GM19025 (cell line): ENCODE data around the gene IFITM5.

Experiments used
- ATAC-seq: cut with Tn5 transposase; IDR thresholded peaks from one replicate; pipeline ENCODE4 v1.9.1; 2021; ENCODE audit warnings: mild to moderate bottlenecking, low read depth, moderate library complexity; ENCODE audit not compliant: unreplicated experiment

Gene IFITM5

GRCh38 chr11:297586-298405, 1.5 kb downstream of the IFITM5 start:
- no peak for ATAC-seq

- no peak for ATAC-seq
These were observed 2.2 kb downstream of the IFITM5 start for GRCh38 chr11:297051-297585.

- ATAC-seq: no peak
These were observed 2.9 kb downstream of the IFITM5 start for GRCh38 chr11:296171-297050.

- no peak for ATAC-seq
These were observed 3.8 kb downstream of the IFITM5 start for GRCh38 chr11:295351-296170.

GRCh38 chr11:294780-295179, 4.5 kb downstream of the IFITM5 start:
- no peak for ATAC-seq

GRCh38 chr11:293852-294661, 5.3 kb downstream of the IFITM5 start:
- ATAC-seq: no peak

- no peak for ATAC-seq
These were observed 6.0 kb downstream of the IFITM5 start for GRCh38 chr11:293271-293851.

GRCh38 chr11:292211-293121, 6.9 kb downstream of the IFITM5 start:
- ATAC-seq: no peak

GRCh38 chr11:291281-292210, 7.8 kb downstream of the IFITM5 start:
- ATAC-seq: no peak

- no peak for ATAC-seq
These were observed 8.6 kb downstream of the IFITM5 start for GRCh38 chr11:290621-291231.

- ATAC-seq: no peak
These were observed 9.4 kb downstream of the IFITM5 start for GRCh38 chr11:289712-290620.

GRCh38 chr11:289398-289711, 10.0 kb downstream of the IFITM5 start:
- no peak for ATAC-seq

- ATAC-seq: no peak
These were observed 10.6 kb downstream of the IFITM5 start, which contains the start of gene PGGHG for GRCh38 chr11:288478-289397. PGGHG (plus strand) TSS chr11:289126; CDS start chr11:289817, 691 bp downstream.

GRCh38 chr11:287821-288477, 11.4 kb downstream of the IFITM5 start:
- no peak for ATAC-seq
